Measurements from ENCODE around the gene TTC33.

DNA sequence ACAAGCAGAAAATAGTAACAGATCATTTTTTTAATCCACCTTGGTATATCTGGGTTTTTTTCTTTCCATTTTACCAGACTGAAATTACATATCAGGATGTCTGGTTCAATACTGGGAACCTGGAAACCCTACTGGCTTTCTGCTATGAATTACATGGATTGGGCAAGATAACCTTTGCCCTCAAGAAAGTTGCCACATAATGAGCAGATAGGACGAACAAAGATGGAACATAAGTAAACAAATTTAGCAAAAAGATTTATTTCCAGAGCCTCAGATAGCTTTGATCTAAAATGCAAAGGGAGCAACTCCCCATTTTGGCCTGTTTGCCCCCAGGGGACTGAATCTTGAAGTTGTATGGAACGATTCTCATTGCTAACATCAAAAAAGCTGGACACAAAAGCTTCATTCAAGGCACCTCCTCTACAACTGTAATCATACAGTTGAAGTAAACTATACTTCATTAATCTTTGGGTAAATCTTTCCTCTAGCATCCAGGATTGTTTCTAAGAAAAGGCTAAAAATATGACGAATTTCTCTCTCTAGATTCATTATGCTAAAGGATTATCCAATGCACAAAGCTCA, 207.7 kb downstream of the TTC33 start:
- TF ChIP-seq SUZ12 (IDR thresholded peaks at IDR 0.05; ENCODE audit: extremely low read depth, insufficient read depth, insufficient read length) (no peak), YY1 (IDR thresholded peaks at IDR 0.05; ENCODE audit: insufficient read depth, insufficient read length) (no peak)

All from NT2/D1 (cell line).